Activated CD8-positive, alpha-beta memory T cell treated with anti-CD3 and anti-CD28 coated beads for 48 hours (primary cell): Measurements from ENCODE around the gene CPA5.

Experiments
- DNase-seq, 3 experiments: peaks; one replicate each; pipeline ENCODE4 v3.0.0-alpha.2; 2020; ENCODE audit warnings: low read depth in 2 of 3, low spot score in 2 of 3

CPA5 gene

GRCh38 chr7:130356876-130357611 lies 12.4 kb downstream of the CPA5 start:
- no peak for DNase-seq

- no peak for DNase-seq
These were observed 13.9 kb downstream of the CPA5 start for GRCh38 chr7:130358471-130358870.

GRCh38 chr7:130359276-130359857 lies 14.8 kb downstream of the CPA5 start:
- no peak for DNase-seq

- no peak for DNase-seq
These were observed 15.9 kb downstream of the CPA5 start for GRCh38 chr7:130360518-130360917.

GRCh38 chr7:130361681-130362080 lies 17.1 kb downstream of the CPA5 start:
- no peak for DNase-seq

- DNase-seq = no peak
These were observed 17.7 kb downstream of the CPA5 start for GRCh38 chr7:130362251-130362816.

GRCh38 chr7:130363026-130363847 lies 18.6 kb downstream of the CPA5 start:
- peak in 2 of 3 experiments; percentile 11 to 41 for DNase-seq

- DNase-seq = no peak
These were observed 19.8 kb downstream of the CPA5 start for GRCh38 chr7:130364451-130364850.

- DNase-seq = no peak
These were observed 20.5 kb downstream of the CPA5 start for GRCh38 chr7:130365088-130365487.

- no peak for DNase-seq
These were observed 21.2 kb downstream of the CPA5 start for GRCh38 chr7:130365511-130366441.

GRCh38 chr7:130366564-130366963 lies 21.9 kb downstream of the CPA5 start:
- no peak for DNase-seq

GRCh38 chr7:130367088-130367755 lies 22.6 kb downstream of the CPA5 start:
- no peak for DNase-seq

GRCh38 chr7:130367836-130368746 lies 23.5 kb downstream of the CPA5 start:
- no peak for DNase-seq

- no peak for DNase-seq
These were observed 24.6 kb downstream of the CPA5 start for GRCh38 chr7:130369110-130369711.

- DNase-seq = no peak
These were observed 25.4 kb downstream of the CPA5 start for GRCh38 chr7:130369831-130370550.

- no peak for DNase-seq
These were observed 26.4 kb downstream of the CPA5 start for GRCh38 chr7:130371046-130371445.

GRCh38 chr7:130372402-130373165 lies 28.0 kb downstream of the CPA5 start:
- DNase-seq = no peak
